ENCODE measurements around the gene TMEM132C.

GRCh38 chr12:128667193-128667592 lies 400.2 kb downstream of the TMEM132C start:
- TF ChIP-seq CTCF (IDR thresholded peaks at IDR 0.05) (no peak), EZH2 (IDR thresholded peaks at IDR 0.05) (no peak)
